H4 (cell line): ENCODE measurements around the gene SLC19A3. TPM values are rescaled to one million over a fixed set of nuclear protein-coding genes. Genes with fewer than 3 reads are reported as not detected.

ENCODE experiments used
- total RNA-seq: library from RNA; depleted of rRNA; stranded (reverse); fragments of >200 nt; shearing (Covaris generic); gene quantifications from 2 replicates; pipeline ENCODE4 v1.2.3, GENCODE V29; 2014; rRNA removed

Gene SLC19A3
- total RNA-seq, 1 experiment from 2014 or later = 0.27 TPM

Other genes with a start within 250 kb of the SLC19A3 start
- gene AGFG1, start 245.9 kb downstream of the SLC19A3 start, total RNA-seq = 110 and 129 TPM in 2 replicates
- gene SCYGR2, start 119.1 kb downstream of the SLC19A3 start, total RNA-seq = not detected in 2 replicates
- not detected in 2 replicates for gene SCYGR3, start 103.2 kb downstream of the SLC19A3 start, total RNA-seq
- gene SCYGR4, start 100.5 kb downstream of the SLC19A3 start, total RNA-seq = not detected in 2 replicates
- gene SCYGR5, start 51.2 kb downstream of the SLC19A3 start, total RNA-seq = not detected in 2 replicates
- not detected in 2 replicates for gene SCYGR6, start 6.7 kb upstream of the SLC19A3 start, total RNA-seq
- gene SCYGR7, start 10.3 kb upstream of the SLC19A3 start, total RNA-seq = not detected in 2 replicates
- gene SCYGR8, start 27.9 kb upstream of the SLC19A3 start, total RNA-seq = not detected in 2 replicates
- not detected in 2 replicates for gene CCL20, start 95.8 kb upstream of the SLC19A3 start, total RNA-seq
- gene DAW1, start 153.6 kb upstream of the SLC19A3 start, total RNA-seq = not detected in 2 replicates